ENCODE measurements around the gene THBS2. TPM values are rescaled to one million over a fixed set of nuclear protein-coding genes. Genes with fewer than 3 reads are reported as not detected.
"Not testable (repeated sequence)": the region's sequence is repeated elsewhere in the genome, so short reads cannot be mapped to it uniquely, and the experiment has no call there.

THBS2 gene
- total RNA-seq, 1 donor from 2014 or later: 0.13 TPM

DNA sequence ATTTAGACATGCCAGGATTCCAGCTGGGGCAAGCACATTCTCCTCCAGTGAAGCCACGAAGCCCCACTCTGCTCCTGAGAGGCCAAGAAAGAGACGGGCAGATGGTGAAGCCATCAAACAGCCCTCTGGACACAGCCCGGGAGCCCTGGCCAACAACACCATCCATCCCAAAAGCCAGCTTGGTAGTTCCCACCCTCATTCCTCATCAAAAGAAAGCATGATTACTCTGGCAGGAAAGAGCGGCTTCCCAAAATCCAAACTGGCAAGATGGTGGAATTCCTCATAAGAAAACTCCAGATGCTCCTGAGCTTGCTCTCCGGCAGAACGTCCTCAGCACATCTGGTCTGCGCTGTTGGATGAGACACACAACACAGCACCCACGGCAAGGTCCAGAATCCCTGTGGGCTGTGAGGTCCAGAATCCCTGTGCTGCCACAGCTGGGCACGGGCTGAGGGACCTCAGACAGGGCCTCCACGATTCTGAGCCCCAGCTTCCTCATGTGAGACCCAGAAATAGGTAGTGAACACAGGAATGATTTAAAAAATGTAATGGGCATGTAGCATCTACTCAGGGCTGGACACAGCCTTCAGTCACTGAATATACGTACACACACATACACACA is 52.6 kb downstream of the THBS2 start:
- Mint-ChIP-seq H3K27ac (no peak overlapping the region), H3K4me1 (no peaks in the 10 kb centered on the region), H3K4me3 (no peak overlapping the region), H3K36me3 (no peaks in the 10 kb centered on the region), H3K9me3 (peaks cover 5% of the 10 kb centered on the region), H3K27me3 (ENCODE audit: insufficient read depth, low read depth) (no peaks in the 10 kb centered on the region)
- no peaks in the 10 kb centered on the region for H3F3A ChIP-seq (ENCODE audit: low read depth)
- no peaks in the 10 kb centered on the region for H3K27me3 ChIP-seq
- H3K27ac ChIP-seq: no peak overlapping the region
- H3K4me3 ChIP-seq: no peak overlapping the region
- H4K20me1 ChIP-seq (ENCODE audit: low read depth): no peaks in the 10 kb centered on the region
- DNase-seq (ENCODE audit: low spot score): no peak
- TF ChIP-seq EZH2 (IDR thresholded peaks at IDR 0.05) (no peak), EZH2phosphoT487 (IDR thresholded peaks at IDR 0.05) (no peak), CTCF (IDR thresholded peaks at IDR 0.05) (no peak)
- no peaks in the 10 kb centered on the region for H3K79me2 ChIP-seq (ENCODE audit: low read depth)
- H3K9me3 ChIP-seq (ENCODE audit: low read depth): no peaks in the 10 kb centered on the region
- no peak overlapping the region for H2AFZ ChIP-seq (replicated peaks)
- no peak overlapping the region for H3K9ac ChIP-seq
- no peak overlapping the region for H3K4me2 ChIP-seq
- no peaks in the 10 kb centered on the region for H3K36me3 ChIP-seq
- H3K4me1 ChIP-seq: no peaks in the 10 kb centered on the region

DNA sequence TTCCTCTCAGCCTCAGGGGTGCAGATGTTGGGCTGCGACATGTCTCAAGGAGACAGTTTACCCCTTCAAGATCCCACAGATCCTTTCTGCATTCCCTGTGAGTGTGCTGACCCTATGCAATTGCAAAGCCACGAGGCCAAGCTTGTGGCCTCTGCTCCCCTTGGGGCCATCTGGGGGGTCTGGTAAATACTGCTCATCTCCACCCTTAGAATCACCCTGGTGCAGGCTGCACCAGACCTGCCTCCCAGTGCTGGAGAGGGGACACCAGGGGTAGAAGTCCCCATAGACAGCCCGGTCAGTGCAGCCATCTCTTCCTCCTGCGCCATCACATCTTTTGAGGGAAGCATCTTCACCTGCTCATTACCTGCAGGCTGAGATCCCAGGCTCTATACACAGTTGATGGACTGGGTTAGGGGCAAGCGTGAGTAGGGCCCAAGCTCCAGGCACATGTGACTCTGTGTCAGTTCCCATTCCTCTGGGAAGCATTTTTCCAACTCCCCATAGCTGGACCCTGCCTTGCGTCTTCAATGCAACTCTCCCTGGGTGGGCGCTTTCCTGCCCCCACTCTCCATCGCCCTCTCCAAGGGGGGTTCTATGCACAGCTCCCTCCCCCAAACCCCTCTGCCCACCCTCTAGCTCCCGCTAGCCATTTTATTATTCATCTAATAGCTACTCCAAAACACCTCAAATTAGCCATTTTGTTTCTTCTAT is 53.9 kb downstream of the THBS2 start:
- no peak overlapping the region for H3K4me3 ChIP-seq
- no peaks in the 10 kb centered on the region for H3F3A ChIP-seq (ENCODE audit: low read depth)
- Mint-ChIP-seq H3K4me1 (no peaks in the 10 kb centered on the region), H3K36me3 (no peaks in the 10 kb centered on the region), H3K27me3 (ENCODE audit: insufficient read depth, low read depth) (no peaks in the 10 kb centered on the region), H3K4me3 (no peak overlapping the region), H3K9me3 (peaks cover 11% of the 10 kb centered on the region), H3K27ac (no peak overlapping the region)
- no peaks in the 10 kb centered on the region for H4K20me1 ChIP-seq (ENCODE audit: low read depth)
- no peak overlapping the region for H3K27ac ChIP-seq
- DNase-seq (ENCODE audit: low spot score): no peak
- no peak overlapping the region for H3K9ac ChIP-seq
- TF ChIP-seq EZH2 (IDR thresholded peaks at IDR 0.05) (no peak), EZH2phosphoT487 (IDR thresholded peaks at IDR 0.05) (no peak), CTCF (IDR thresholded peaks at IDR 0.05) (no peak)
- H3K36me3 ChIP-seq: no peaks in the 10 kb centered on the region
- no peaks in the 10 kb centered on the region for H3K27me3 ChIP-seq
- no peaks in the 10 kb centered on the region for H3K9me3 ChIP-seq (ENCODE audit: low read depth)
- no peak overlapping the region for H2AFZ ChIP-seq (replicated peaks)
- no peaks in the 10 kb centered on the region for H3K79me2 ChIP-seq (ENCODE audit: low read depth)
- no peaks in the 10 kb centered on the region for H3K4me1 ChIP-seq
- H3K4me2 ChIP-seq: no peak overlapping the region

- Histone ChIP-seq H3K27me3 (no peaks in the 10 kb centered on the region), H3K9me3 (ENCODE audit: low read depth) (no peaks in the 10 kb centered on the region), H3K36me3 (no peaks in the 10 kb centered on the region), H3K27ac (no peak overlapping the region), H3K79me2 (ENCODE audit: low read depth) (no peaks in the 10 kb centered on the region), H4K20me1 (ENCODE audit: low read depth) (no peaks in the 10 kb centered on the region), H3F3A (ENCODE audit: low read depth) (no peaks in the 10 kb centered on the region), H3K4me1 (no peaks in the 10 kb centered on the region), H3K4me3 (no peak overlapping the region), H2AFZ (replicated peaks) (no peak overlapping the region), H3K4me2 (no peak overlapping the region), H3K9ac (no peak overlapping the region)
- Mint-ChIP-seq H3K27ac (no peak overlapping the region), H3K4me1 (no peaks in the 10 kb centered on the region), H3K27me3 (ENCODE audit: insufficient read depth, low read depth) (no peaks in the 10 kb centered on the region), H3K9me3 (peaks cover 11% of the 10 kb centered on the region), H3K36me3 (no peaks in the 10 kb centered on the region), H3K4me3 (no peak overlapping the region)
- TF ChIP-seq EZH2phosphoT487 (IDR thresholded peaks at IDR 0.05): no peak
- DNase-seq (ENCODE audit: low spot score): no peak
Observed at GRCh38 chr6:169198885-169199284, 54.8 kb downstream of the THBS2 start.

DNA sequence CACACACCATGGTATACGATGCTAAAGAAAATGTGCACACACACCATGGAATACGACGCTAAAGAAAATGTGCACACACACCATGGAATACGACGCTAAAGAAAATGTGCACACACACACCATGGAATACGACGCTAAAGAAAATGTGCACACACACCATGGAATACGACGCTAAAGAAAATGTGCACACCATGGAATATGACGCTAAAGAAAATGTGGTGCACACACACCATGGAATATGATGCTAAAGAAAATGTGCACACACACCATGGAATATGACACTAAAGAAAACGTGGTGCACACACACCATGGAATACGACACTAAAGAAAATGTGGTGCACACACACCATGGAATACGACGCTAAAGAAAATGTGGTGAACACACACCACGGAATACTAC is 55.7 kb downstream of the THBS2 start:
- not testable (repeated sequence) for H3K9me3 ChIP-seq (ENCODE audit: low read depth); H3K4me1 Mint-ChIP-seq; DNase-seq (ENCODE audit: low spot score)

DNA sequence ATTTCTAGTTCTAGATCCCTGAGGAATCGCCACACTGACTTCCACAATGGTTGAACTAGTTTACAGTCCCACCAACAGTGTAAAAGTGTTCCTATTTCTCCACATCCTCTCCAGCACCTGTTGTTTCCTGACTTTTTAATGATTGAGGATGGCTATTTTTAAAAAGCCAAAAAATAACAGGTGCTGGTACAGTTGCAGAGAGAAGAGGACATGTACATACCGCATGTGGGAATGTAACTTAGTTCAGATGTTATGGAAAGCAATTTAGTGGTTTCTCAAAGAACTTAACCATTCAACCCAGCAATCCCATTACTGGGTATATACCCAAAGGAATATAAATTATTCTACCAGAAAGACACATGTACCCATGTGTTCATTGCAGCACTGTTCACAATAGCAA is 57.4 kb downstream of the THBS2 start:
- peaks cover 17% of the 10 kb centered on the region for H3K9me3 Mint-ChIP-seq
- not testable (repeated sequence) for H2AFZ ChIP-seq (replicated peaks)

More for the DNA sequence above, 55.7 kb downstream of the THBS2 start:
- H3K27me3 ChIP-seq; H3K4me2 ChIP-seq; H2AFZ ChIP-seq (replicated peaks); H3K27ac Mint-ChIP-seq; H3K4me1 ChIP-seq; H3K36me3 Mint-ChIP-seq; H3K27me3 Mint-ChIP-seq (ENCODE audit: insufficient read depth, low read depth); H3K9ac ChIP-seq; H3K79me2 ChIP-seq (ENCODE audit: low read depth); H3K36me3 ChIP-seq; H4K20me1 ChIP-seq (ENCODE audit: low read depth); H3K4me3 ChIP-seq; H3K4me3 Mint-ChIP-seq; H3F3A ChIP-seq (ENCODE audit: low read depth); H3K27ac ChIP-seq: not testable (repeated sequence)
- H3K9me3 Mint-ChIP-seq: peaks cover 14% of the 10 kb centered on the region

More for the DNA sequence above, 57.4 kb downstream of the THBS2 start:
- not testable (repeated sequence) for H3K27me3 ChIP-seq; H3K79me2 ChIP-seq (ENCODE audit: low read depth); H3K4me2 ChIP-seq; H3F3A ChIP-seq (ENCODE audit: low read depth); H3K27ac ChIP-seq; H3K27me3 Mint-ChIP-seq (ENCODE audit: insufficient read depth, low read depth); DNase-seq (ENCODE audit: low spot score); H4K20me1 ChIP-seq (ENCODE audit: low read depth); H3K4me1 ChIP-seq; H3K4me3 ChIP-seq; H3K9ac ChIP-seq; H3K27ac Mint-ChIP-seq; H3K36me3 ChIP-seq; H3K9me3 ChIP-seq (ENCODE audit: low read depth); H3K36me3 Mint-ChIP-seq; H3K4me1 Mint-ChIP-seq; H3K4me3 Mint-ChIP-seq
